K562 (cell line): ENCODE measurements around the gene HAX1. TPM values are rescaled to one million over a fixed set of nuclear protein-coding genes. Genes with fewer than 3 reads are reported as not detected.
"Not testable (repeated sequence)": the region's sequence is repeated elsewhere in the genome, so short reads cannot be mapped to it uniquely, and the experiment has no call there.

Experiments used
- ATAC-seq: fragments of 200-7000 bp; cut with Tn5 transposase; 3 replicates; pipeline ENCODE4 v1.9.1; 2020; ENCODE audit warnings: moderate library complexity
- BruUV-seq: library from RNA; stranded (reverse); fragments of 400-500 nt; replicated peaks from 2 replicates; lab custom pipeline; 2021; lab: Mats Ljungman, UMichigan
- CTCF ChIA-PET: fragments of 300-600 bp; formaldehyde crosslinking; extraction: SDS; loops from one replicate; lab custom pipeline; 2021; ENCODE audit warnings: low intra/inter-chr PET ratio; lab: Yijun Ruan, JAX
- POLR2A ChIA-PET: fragments of 300-600, 350-650 bp; sonication (Branson Sonifier 250); formaldehyde crosslinking; extraction: SDS; loops from one replicate; lab custom pipeline; 2021; ENCODE audit warnings: antibody characterized with exemption, inconsistent platforms; lab: Yijun Ruan, JAX
- DNase-seq, 4 experiments: peaks; one replicate each; pipeline versions ENCODE4 v3.0.0 to v3.0.0-alpha.2; 2011 to 2018; ENCODE audit warnings: low spot score in 3 of 4, mixed read lengths in 3 of 4; ENCODE audit errors: extremely low read depth in 1 of 4
- FAIRE-seq: peaks from 2 replicates; lab custom pipeline; 2011; peaks lifted over from hg19 to GRCh38; lab: Jason Lieb, UNC
- H2AFZ ChIP-seq: 2 replicates; pipeline ENCODE4 v1.6.0; 2011; ENCODE audit warnings: low read depth, low read length, control low read depth, inconsistent platforms
- H3K27ac ChIP-seq: fragments of 200-600 bp; 3 replicates; pipeline ENCODE4 v1.8.0; 2011; ENCODE audit warnings: low read depth, mild to moderate bottlenecking, control low read depth, inconsistent platforms, low read length, moderate library complexity, mixed read lengths; ENCODE audit errors: extremely low read depth
- H3K27me3 ChIP-seq, 2 experiments: fragments of 300-600 bp in 1 of 2; 2 replicates in 1 of 2; 3 replicates in 1 of 2; pipeline versions ENCODE4 v1.6.0 to v1.8.0; 2011; ENCODE audit warnings: inconsistent platforms in 2 of 2, low read length in 2 of 2, mild to moderate bottlenecking in 1 of 2, mixed read lengths in 1 of 2, moderate library complexity in 1 of 2; ENCODE audit not compliant: control insufficient read depth in 2 of 2, insufficient read depth in 2 of 2
- H3K36me3 ChIP-seq: fragments of 300-600 bp; 3 replicates; pipeline ENCODE4 v1.8.0; 2011; ENCODE audit warnings: mild to moderate bottlenecking, low read length, inconsistent platforms; ENCODE audit not compliant: control insufficient read depth, insufficient read depth
- H3K4me1 ChIP-seq, 2 experiments: fragments of 200-600 bp in 1 of 2; replicated peaks in 1 of 2; 2 replicates in 1 of 2; 3 replicates in 1 of 2; pipeline versions ENCODE4 v1.5.1 to v1.8.0; 2011; ENCODE audit warnings: inconsistent platforms in 2 of 2, low read length in 2 of 2, mild to moderate bottlenecking in 1 of 2, mixed read lengths in 1 of 2, moderate library complexity in 1 of 2; ENCODE audit not compliant: control insufficient read depth in 2 of 2, insufficient read depth in 2 of 2
- H3K4me2 ChIP-seq: 2 replicates; pipeline ENCODE4 v1.6.1; 2011; ENCODE audit warnings: low read length, control low read depth, inconsistent platforms, mixed read lengths; ENCODE audit not compliant: insufficient read depth
- H3K4me3 ChIP-seq: fragments of 200-600 bp; sonication (generic), shearing (Covaris generic); 2 replicates; pipeline ENCODE4 v1.5.1; 2016; ENCODE audit warnings: control low read depth, inconsistent platforms
- H3K79me2 ChIP-seq: fragments of 200-600 bp; 3 replicates; pipeline ENCODE4 v1.8.0; 2011; ENCODE audit warnings: low read length, inconsistent platforms; ENCODE audit not compliant: control insufficient read depth, insufficient read depth
- H3K9ac ChIP-seq, 2 experiments: 2 replicates each; pipeline versions ENCODE4 v1.6.0 to v1.6.1; 2011; ENCODE audit warnings: low read depth in 2 of 2, low read length in 2 of 2, control low read depth in 1 of 2, inconsistent platforms in 1 of 2, mild to moderate bottlenecking in 1 of 2, mixed read lengths in 1 of 2; ENCODE audit not compliant: insufficient read depth in 1 of 2
- H3K9me1 ChIP-seq: one replicate; pipeline ENCODE4 v1.6.0; 2011; ENCODE audit warnings: inconsistent platforms, mild to moderate bottlenecking, low read length, moderate library complexity; ENCODE audit not compliant: control insufficient read depth, insufficient read depth
- H3K9me3 ChIP-seq: replicated peaks from 2 replicates; pipeline ENCODE4 v1.5.1; 2011; ENCODE audit warnings: low read depth, low read length, inconsistent platforms; ENCODE audit not compliant: control insufficient read depth, insufficient read depth
- H4K20me1 ChIP-seq: replicated peaks from 2 replicates; pipeline ENCODE4 v1.6.1; 2011; ENCODE audit warnings: low read length, inconsistent platforms, mixed read lengths; ENCODE audit not compliant: control insufficient read depth, insufficient read depth
- PRDM10 ChIP-seq: fragments of 450-650 bp; IDR thresholded peaks from 2 replicates; pipeline ENCODE4 v1.6.1; 2018; ENCODE audit not compliant: partially characterized antibody
- RFX1 ChIP-seq: fragments of 450-650 bp; IDR thresholded peaks from 2 replicates; pipeline ENCODE4 v1.6.1; 2016; ENCODE audit warnings: mild to moderate bottlenecking, moderate library complexity
- YY1 ChIP-seq, 3 experiments: IDR thresholded peaks; 2 replicates each; pipeline ENCODE4 v1.6.1; 2011; ENCODE audit warnings: low read length in 2 of 3, mild to moderate bottlenecking in 2 of 3, moderate library complexity in 2 of 3, borderline replicate concordance in 1 of 3, control low read depth in 1 of 3, low read depth in 1 of 3; ENCODE audit not compliant: insufficient read depth in 3 of 3, insufficient replicate concordance in 2 of 3, control insufficient read depth in 1 of 3, insufficient read length in 1 of 3; ENCODE audit errors: extremely low read depth in 1 of 3
- WGBS: fragments of 100-300 bp; shearing (Covaris generic); methylation state at CpG from one replicate; pipeline ENCODE4 v1.1.6; 2016; ENCODE audit warnings: low coverage, mixed read lengths; ENCODE audit not compliant: insufficient coverage; ENCODE audit errors: missing lambda C conversion rate; 5-methylcytosine and 5-hydroxymethylcytosine counted together
- in situ Hi-C: fragments of 300-500 bp; cut with MboI; formaldehyde crosslinking; loops from 4 replicates; pipeline ENCODE4 v1.15.0; 2018; ENCODE audit warnings: inconsistent platforms, mixed read lengths
- intact Hi-C: fragments of 100-400 bp; cut with micrococcal nuclease; formaldehyde crosslinking; loops from 2 replicates; pipeline ENCODE4 v1.14.2; 2022
- polyA plus RNA-seq, 8 experiments: library from polyadenylated mRNA; depleted of rRNA in 4 of 8; stranded (reverse) in 5 of 8; unstranded in 3 of 8; fragments of >200 nt; fragmentation: Nextera tagmentation in 2 of 8; fragmentation: Illumina TruSeq in 1 of 8; extraction: Ambion mirVana in 2 of 8; extraction: Trizol in 1 of 8; gene quantifications; 2 replicates each; pipeline versions ENCODE4 v1.2.1 to v1.2.3, GENCODE V29; 2011 to 2014; ENCODE audit warnings: inconsistent platforms in 1 of 8, missing spikeins in 1 of 8
- total RNA-seq, 7 experiments: library from RNA; depleted of rRNA in 6 of 7; stranded (reverse); fragments of >200 nt in 6 of 7; fragmentation: Illumina TruSeq in 2 of 7; extraction: Trizol in 2 of 7; gene quantifications; 2 replicates each; pipeline versions ENCODE4 v1.2.1 to v1.2.3, GENCODE V29; 2011 to 2021; ENCODE audit warnings: low replicate concordance in 1 of 7

Gene HAX1
- total and polyA plus RNA-seq, 9 of the 15 experiments (the other 6 are each of a cell fraction or from before 2014, with no cell fraction given), result 143 to 492 (median 234) TPM

GRCh38 chr1:154314226-154314625 is 41.8 kb downstream of the HAX1 start:
- H3K9ac ChIP-seq, H3K4me3 ChIP-seq, H3K27me3 ChIP-seq, BruUV-seq, intact Hi-C loops, H3K79me2 ChIP-seq, CTCF ChIA-PET, H3K9me1 ChIP-seq, H3K36me3 ChIP-seq, H3K9me3 ChIP-seq, H2AFZ ChIP-seq, DNase-seq, H3K27ac ChIP-seq, in situ Hi-C loops, FAIRE-seq, ATAC-seq, H3K4me2 ChIP-seq, H4K20me1 ChIP-seq: not testable (repeated sequence)
- POLR2A ChIA-PET, result interaction anchor here (1.5 kb wide), 1 partner anchor 23 kb away, joined by 3 read pairs; no protein-coding TSS in a partner anchor
- WGBS, result 48% methylated on average over 3 of the region's 3 CpGs
- peaks cover 19% of the 10 kb centered on the region in 2 experiments; a peak in 4 of 5 replicates for H3K4me1 ChIP-seq
- TF ChIP-seq YY1 (IDR thresholded peaks at IDR 0.05; ENCODE audit: borderline replicate concordance in 1 of 3, control insufficient read depth in 1 of 3, extremely low read depth in 1 of 3, insufficient read depth in 3 of 3, insufficient read length in 1 of 3, insufficient replicate concordance in 2 of 3, low read depth in 1 of 3, low read length in 2 of 3), result peak in 1 of 3 experiments; percentile 24
- TF ChIP-seq RFX1, result peak; percentile 78
- TF ChIP-seq PRDM10, result peak; percentile 15
